Measurements from ENCODE around the gene LRMDA.

DNA sequence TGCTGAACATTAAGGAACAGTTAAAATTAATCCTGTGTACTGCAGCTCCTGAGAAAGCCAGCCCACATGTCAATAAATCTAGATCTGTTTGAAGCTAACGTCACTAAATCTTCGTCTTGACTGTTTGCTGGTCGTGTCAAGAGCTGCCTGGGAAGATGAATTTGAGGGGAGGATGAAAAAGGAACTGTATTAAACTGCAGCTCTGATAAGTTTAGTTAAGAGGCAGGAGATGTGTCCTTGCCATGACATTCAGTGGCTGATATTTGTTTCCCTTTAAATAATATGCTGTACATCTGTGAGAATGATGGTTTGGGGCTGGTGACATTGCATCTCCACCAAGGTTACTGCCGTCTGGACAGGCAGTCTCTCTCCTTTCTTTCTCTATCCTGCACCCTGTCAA, 435.3 kb downstream of the LRMDA start:
- TF ChIP-seq, protein P1, sequence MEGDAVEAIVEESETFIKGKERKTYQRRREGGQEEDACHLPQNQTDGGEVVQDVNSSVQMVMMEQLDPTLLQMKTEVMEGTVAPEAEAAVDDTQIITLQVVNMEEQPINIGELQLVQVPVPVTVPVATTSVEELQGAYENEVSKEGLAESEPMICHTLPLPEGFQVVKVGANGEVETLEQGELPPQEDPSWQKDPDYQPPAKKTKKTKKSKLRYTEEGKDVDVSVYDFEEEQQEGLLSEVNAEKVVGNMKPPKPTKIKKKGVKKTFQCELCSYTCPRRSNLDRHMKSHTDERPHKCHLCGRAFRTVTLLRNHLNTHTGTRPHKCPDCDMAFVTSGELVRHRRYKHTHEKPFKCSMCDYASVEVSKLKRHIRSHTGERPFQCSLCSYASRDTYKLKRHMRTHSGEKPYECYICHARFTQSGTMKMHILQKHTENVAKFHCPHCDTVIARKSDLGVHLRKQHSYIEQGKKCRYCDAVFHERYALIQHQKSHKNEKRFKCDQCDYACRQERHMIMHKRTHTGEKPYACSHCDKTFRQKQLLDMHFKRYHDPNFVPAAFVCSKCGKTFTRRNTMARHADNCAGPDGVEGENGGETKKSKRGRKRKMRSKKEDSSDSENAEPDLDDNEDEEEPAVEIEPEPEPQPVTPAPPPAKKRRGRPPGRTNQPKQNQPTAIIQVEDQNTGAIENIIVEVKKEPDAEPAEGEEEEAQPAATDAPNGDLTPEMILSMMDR (conservative IDR thresholded peaks at IDR 0.05; ENCODE audit: low read depth, low read length): no peak
- no peak for TF ChIP-seq EZH2 (IDR thresholded peaks at IDR 0.05; ENCODE audit: borderline replicate concordance, low read depth, low read length, poor library complexity, severe bottlenecking)
